ENCODE measurements around the gene NTMT2.

- TF ChIP-seq CTCF (IDR thresholded peaks at IDR 0.05; ENCODE audit: low read depth, low read length) (no peak), EZH2phosphoT487 (IDR thresholded peaks at IDR 0.05; ENCODE audit: low read depth) (no peak)
Measured at GRCh38 chr1:170213596-170213995, 67.8 kb downstream of the NTMT2 start.

Measured in OCI-LY3 (cell line).